Sigmoid colon (tissue), 4 donors: ENCODE data around the gene TMEM41B.

Experiments
- CTCF ChIP-seq, 4 experiments: fragments of 450-650 bp in 3 of 4; fragments of 200-600 bp in 1 of 4; IDR thresholded peaks; one replicate each; pipeline ENCODE4 v1.5.1; 2016 to 2019; ENCODE audit warnings: antibody characterized with exemption in 4 of 4, mild to moderate bottlenecking in 3 of 4, moderate library complexity in 2 of 4
- EP300 ChIP-seq, 4 donors: sonication (generic); formaldehyde crosslinking; IDR thresholded peaks; one replicate each; pipeline ENCODE4 v1.6.1; 2017; ENCODE audit warnings: antibody characterized with exemption in 4 of 4
- POLR2A ChIP-seq, 2 donors: fragments of 450-650 bp; IDR thresholded peaks; one replicate each; pipeline ENCODE4 v1.6.1; 2016; ENCODE audit warnings: antibody characterized with exemption in 2 of 2, mild to moderate bottlenecking in 2 of 2, moderate library complexity in 2 of 2

- TF ChIP-seq EP300 (IDR thresholded peaks at IDR 0.05) (no peak), CTCF (IDR thresholded peaks at IDR 0.05) (no peak), POLR2A (IDR thresholded peaks at IDR 0.05) (no peak)
Observed at GRCh38 chr11:9232482-9232881, 81.9 kb downstream of the TMEM41B start.
